Loucy (cell line): ENCODE data around the gene TRAF4.

Experiments used
- H2AFZ ChIP-seq: fragments of 200-600 bp; sonication (generic); 2 replicates; pipeline ENCODE4 v1.6.0; 2016; ENCODE audit warnings: antibody characterized with exemption, mild to moderate bottlenecking, low read length, moderate library complexity
- H3F3A ChIP-seq: fragments of 200-600 bp; 2 replicates; pipeline ENCODE4 v1.6.0; 2016; ENCODE audit warnings: antibody characterized with exemption, low read depth, mild to moderate bottlenecking
- H3K27me3 ChIP-seq: fragments of 200-600 bp; sonication (generic); 2 replicates; pipeline ENCODE4 v1.6.1; 2014; ENCODE audit warnings: low read length, mild to moderate bottlenecking; ENCODE audit not compliant: insufficient read depth, poor library complexity, severe bottlenecking
- H3K36me3 ChIP-seq: fragments of 200-600 bp; sonication (generic); 2 replicates; pipeline ENCODE4 v1.6.1; 2016; ENCODE audit warnings: low read length; ENCODE audit not compliant: insufficient read depth
- H3K4me1 ChIP-seq: fragments of 200-600 bp; sonication (generic); 2 replicates; pipeline ENCODE4 v1.5.1; 2014; ENCODE audit warnings: low read length, mild to moderate bottlenecking; ENCODE audit not compliant: insufficient read depth, poor library complexity, severe bottlenecking
- H3K4me2 ChIP-seq: fragments of 200-600 bp; sonication (generic); 2 replicates; pipeline ENCODE4 v1.6.0; 2014; ENCODE audit warnings: antibody characterized with exemption, low read length, low read depth, mild to moderate bottlenecking; ENCODE audit not compliant: poor library complexity, severe bottlenecking
- H3K4me3 ChIP-seq: fragments of 200-600 bp; sonication (generic); 2 replicates; pipeline ENCODE4 v1.5.1; 2014; ENCODE audit warnings: low read length, mild to moderate bottlenecking, mixed read lengths; ENCODE audit not compliant: poor library complexity, severe bottlenecking
- H3K79me2 ChIP-seq: fragments of 200-600 bp; sonication (generic); 2 replicates; pipeline ENCODE4 v1.6.1; 2014; ENCODE audit warnings: low read length; ENCODE audit not compliant: insufficient read depth
- H3K9ac ChIP-seq: fragments of 200-600 bp; sonication (generic); 2 replicates; pipeline ENCODE4 v1.6.0; 2014; ENCODE audit warnings: mild to moderate bottlenecking, low read depth, low read length, moderate library complexity; ENCODE audit not compliant: poor library complexity, severe bottlenecking
- H3K9me2 ChIP-seq: fragments of 200-600 bp; sonication (generic); replicated peaks from 2 replicates; pipeline ENCODE4 v1.6.1; 2016; ENCODE audit warnings: low read depth, low read length, mixed read lengths
- H3K9me3 ChIP-seq: fragments of 200-600 bp; sonication (generic); 2 replicates; pipeline ENCODE4 v1.6.1; 2014; ENCODE audit warnings: mild to moderate bottlenecking, antibody characterized with exemption, low read length, low read depth; ENCODE audit not compliant: insufficient read depth
- H4K20me1 ChIP-seq: fragments of 200-600 bp; sonication (generic); 2 replicates; pipeline ENCODE4 v1.6.0; 2014; ENCODE audit warnings: antibody characterized with exemption, low read length, mild to moderate bottlenecking; ENCODE audit not compliant: insufficient read depth, poor library complexity, severe bottlenecking
- CTCF ChIP-seq: fragments of 200-600 bp; sonication (generic); conservative IDR thresholded peaks from 2 replicates; pipeline ENCODE4 v1.5.1; 2014; ENCODE audit warnings: mild to moderate bottlenecking, antibody characterized with exemption, low read length
- EZH2phosphoT487 ChIP-seq: fragments of 200-600 bp; IDR thresholded peaks from 2 replicates; pipeline ENCODE4 v1.6.1; 2018; ENCODE audit warnings: antibody characterized with exemption, mild to moderate bottlenecking, moderate library complexity, borderline replicate concordance

The TRAF4 gene

GRCh38 chr17:28741358-28742349 is 2.2 kb upstream of the TRAF4 start:
- Histone ChIP-seq H3K79me2 (peaks cover 28% of the 10 kb centered on the region), H3K4me3 (no peak overlapping the region), H3K36me3 (no peaks in the 10 kb centered on the region), H3K4me1 (peaks cover 35% of the 10 kb centered on the region), H3K9ac (no peak overlapping the region), H4K20me1 (peaks cover 16% of the 10 kb centered on the region), H3K4me2 (no peak overlapping the region), H3K27me3 (no peaks in the 10 kb centered on the region), H3K9me2 (no peaks in the 10 kb centered on the region), H3K9me3 (no peaks in the 10 kb centered on the region), H3F3A (no peaks in the 10 kb centered on the region), H2AFZ (no peak overlapping the region)
- no peak for TF ChIP-seq CTCF
- TF ChIP-seq EZH2phosphoT487: no peak

- TF ChIP-seq EZH2phosphoT487 (no peak), CTCF (no peak)
- Histone ChIP-seq H3K9ac (peak overlapping the region; percentile 82), H3K79me2 (peaks cover 44% of the 10 kb centered on the region), H4K20me1 (peaks cover 28% of the 10 kb centered on the region), H2AFZ (peak overlapping the region; percentile 29), H3K27me3 (no peaks in the 10 kb centered on the region), H3K4me2 (peak overlapping the region; percentile 86), H3K36me3 (peaks cover 24% of the 10 kb centered on the region; the same call in 1 of the 2 replicates), H3K9me2 (no peaks in the 10 kb centered on the region), H3K4me1 (peaks cover 30% of the 10 kb centered on the region), H3K9me3 (no peaks in the 10 kb centered on the region), H3F3A (no peaks in the 10 kb centered on the region), H3K4me3 (peak overlapping the region; percentile 93)
These were observed 527 bp downstream of the TRAF4 start for GRCh38 chr17:28744104-28744971.

GRCh38 chr17:28744972-28745785 is 1.4 kb downstream of the TRAF4 start:
- Histone ChIP-seq H3K79me2 (peaks cover 44% of the 10 kb centered on the region), H3K4me2 (peak overlapping the region; percentile 86), H3K4me1 (peaks cover 30% of the 10 kb centered on the region), H3K9me3 (no peaks in the 10 kb centered on the region), H3K27me3 (no peaks in the 10 kb centered on the region), H3F3A (no peaks in the 10 kb centered on the region), H3K4me3 (peak overlapping the region; percentile 93), H3K9me2 (no peaks in the 10 kb centered on the region), H4K20me1 (peaks cover 34% of the 10 kb centered on the region), H3K9ac (peak overlapping the region; percentile 82), H3K36me3 (peaks cover 25% of the 10 kb centered on the region; the same call in 1 of the 2 replicates), H2AFZ (peak overlapping the region; percentile 29)
- TF ChIP-seq CTCF (no peak), EZH2phosphoT487 (no peak)
